ENCODE data around the gene SLC19A1.

GRCh38 chr21:45525153-45525909, 16.9 kb downstream of the SLC19A1 start:
- TF ChIP-seq, protein P1, sequence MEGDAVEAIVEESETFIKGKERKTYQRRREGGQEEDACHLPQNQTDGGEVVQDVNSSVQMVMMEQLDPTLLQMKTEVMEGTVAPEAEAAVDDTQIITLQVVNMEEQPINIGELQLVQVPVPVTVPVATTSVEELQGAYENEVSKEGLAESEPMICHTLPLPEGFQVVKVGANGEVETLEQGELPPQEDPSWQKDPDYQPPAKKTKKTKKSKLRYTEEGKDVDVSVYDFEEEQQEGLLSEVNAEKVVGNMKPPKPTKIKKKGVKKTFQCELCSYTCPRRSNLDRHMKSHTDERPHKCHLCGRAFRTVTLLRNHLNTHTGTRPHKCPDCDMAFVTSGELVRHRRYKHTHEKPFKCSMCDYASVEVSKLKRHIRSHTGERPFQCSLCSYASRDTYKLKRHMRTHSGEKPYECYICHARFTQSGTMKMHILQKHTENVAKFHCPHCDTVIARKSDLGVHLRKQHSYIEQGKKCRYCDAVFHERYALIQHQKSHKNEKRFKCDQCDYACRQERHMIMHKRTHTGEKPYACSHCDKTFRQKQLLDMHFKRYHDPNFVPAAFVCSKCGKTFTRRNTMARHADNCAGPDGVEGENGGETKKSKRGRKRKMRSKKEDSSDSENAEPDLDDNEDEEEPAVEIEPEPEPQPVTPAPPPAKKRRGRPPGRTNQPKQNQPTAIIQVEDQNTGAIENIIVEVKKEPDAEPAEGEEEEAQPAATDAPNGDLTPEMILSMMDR (IDR thresholded peaks at IDR 0.05) = no peak
- TF ChIP-seq POLR2A (IDR thresholded peaks at IDR 0.05) = no peak
